ENCODE results near the gene MECP2.

DNA sequence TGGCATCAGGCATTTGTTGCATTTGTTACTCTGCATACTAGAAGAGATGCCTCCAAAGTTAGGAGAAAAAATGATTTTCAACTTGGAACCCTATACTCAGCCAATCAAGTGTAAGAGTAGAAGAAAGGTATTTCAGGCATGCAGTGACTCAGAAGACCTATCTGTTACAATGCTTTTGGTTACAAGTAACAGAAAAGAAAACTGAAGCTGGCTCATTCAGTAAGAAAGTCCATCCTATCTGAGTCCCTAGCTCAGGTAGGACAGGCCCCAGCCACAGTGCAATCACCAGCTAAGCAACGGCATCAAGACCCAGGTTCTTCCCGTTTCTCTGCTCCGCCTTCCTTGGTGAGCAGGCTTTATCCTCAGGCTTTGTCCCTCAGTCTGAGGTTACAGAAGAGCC, 23.3 kb downstream of the MECP2 start:
- TF ChIP-seq, protein P1, sequence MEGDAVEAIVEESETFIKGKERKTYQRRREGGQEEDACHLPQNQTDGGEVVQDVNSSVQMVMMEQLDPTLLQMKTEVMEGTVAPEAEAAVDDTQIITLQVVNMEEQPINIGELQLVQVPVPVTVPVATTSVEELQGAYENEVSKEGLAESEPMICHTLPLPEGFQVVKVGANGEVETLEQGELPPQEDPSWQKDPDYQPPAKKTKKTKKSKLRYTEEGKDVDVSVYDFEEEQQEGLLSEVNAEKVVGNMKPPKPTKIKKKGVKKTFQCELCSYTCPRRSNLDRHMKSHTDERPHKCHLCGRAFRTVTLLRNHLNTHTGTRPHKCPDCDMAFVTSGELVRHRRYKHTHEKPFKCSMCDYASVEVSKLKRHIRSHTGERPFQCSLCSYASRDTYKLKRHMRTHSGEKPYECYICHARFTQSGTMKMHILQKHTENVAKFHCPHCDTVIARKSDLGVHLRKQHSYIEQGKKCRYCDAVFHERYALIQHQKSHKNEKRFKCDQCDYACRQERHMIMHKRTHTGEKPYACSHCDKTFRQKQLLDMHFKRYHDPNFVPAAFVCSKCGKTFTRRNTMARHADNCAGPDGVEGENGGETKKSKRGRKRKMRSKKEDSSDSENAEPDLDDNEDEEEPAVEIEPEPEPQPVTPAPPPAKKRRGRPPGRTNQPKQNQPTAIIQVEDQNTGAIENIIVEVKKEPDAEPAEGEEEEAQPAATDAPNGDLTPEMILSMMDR (IDR thresholded peaks at IDR 0.05): no peak
- no peak for TF ChIP-seq POLR2A (IDR thresholded peaks at IDR 0.05)

Data from lower leg skin (tissue), 3 donors.